C4-2B (cell line): ENCODE measurements around the gene AMER1.

Experiments used
- H3K27ac ChIP-seq: fragments of 450-650 bp; 2 replicates; pipeline ENCODE4 v1.5.1; 2017
- ZFX ChIP-seq: fragments of 450-650 bp; IDR thresholded peaks from 2 replicates; pipeline ENCODE4 v1.6.1; 2017
- TF ChIP-seq, protein P1 (sequence below): fragments of 450-650 bp; conservative IDR thresholded peaks from 2 replicates; pipeline ENCODE4 v1.5.1; 2017; ENCODE audit warnings: mild to moderate bottlenecking

The AMER1 gene

DNA sequence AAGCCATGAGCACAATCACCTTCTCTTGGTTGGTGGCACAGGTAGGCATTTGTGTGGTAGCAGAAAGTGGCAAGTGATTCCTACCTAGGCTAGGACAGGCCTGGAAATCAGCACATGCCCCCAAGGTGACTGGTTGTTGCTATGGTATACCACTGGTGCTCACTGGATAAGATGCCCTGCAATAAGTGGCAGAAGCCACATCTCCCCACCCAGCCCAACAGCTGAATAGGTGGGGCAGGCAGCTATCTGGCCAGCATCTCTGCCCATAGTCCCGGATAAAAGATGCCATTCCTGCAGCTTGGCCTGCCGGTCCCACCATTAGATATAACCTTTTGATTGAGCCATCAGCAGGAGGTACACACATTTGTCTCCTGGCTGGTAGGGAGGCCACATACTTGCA is 21.1 kb downstream of the AMER1 start:
- H3K27ac ChIP-seq, result no peak overlapping the region
- TF ChIP-seq ZFX, result no peak
- TF ChIP-seq, protein P1, sequence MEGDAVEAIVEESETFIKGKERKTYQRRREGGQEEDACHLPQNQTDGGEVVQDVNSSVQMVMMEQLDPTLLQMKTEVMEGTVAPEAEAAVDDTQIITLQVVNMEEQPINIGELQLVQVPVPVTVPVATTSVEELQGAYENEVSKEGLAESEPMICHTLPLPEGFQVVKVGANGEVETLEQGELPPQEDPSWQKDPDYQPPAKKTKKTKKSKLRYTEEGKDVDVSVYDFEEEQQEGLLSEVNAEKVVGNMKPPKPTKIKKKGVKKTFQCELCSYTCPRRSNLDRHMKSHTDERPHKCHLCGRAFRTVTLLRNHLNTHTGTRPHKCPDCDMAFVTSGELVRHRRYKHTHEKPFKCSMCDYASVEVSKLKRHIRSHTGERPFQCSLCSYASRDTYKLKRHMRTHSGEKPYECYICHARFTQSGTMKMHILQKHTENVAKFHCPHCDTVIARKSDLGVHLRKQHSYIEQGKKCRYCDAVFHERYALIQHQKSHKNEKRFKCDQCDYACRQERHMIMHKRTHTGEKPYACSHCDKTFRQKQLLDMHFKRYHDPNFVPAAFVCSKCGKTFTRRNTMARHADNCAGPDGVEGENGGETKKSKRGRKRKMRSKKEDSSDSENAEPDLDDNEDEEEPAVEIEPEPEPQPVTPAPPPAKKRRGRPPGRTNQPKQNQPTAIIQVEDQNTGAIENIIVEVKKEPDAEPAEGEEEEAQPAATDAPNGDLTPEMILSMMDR, result no peak

DNA sequence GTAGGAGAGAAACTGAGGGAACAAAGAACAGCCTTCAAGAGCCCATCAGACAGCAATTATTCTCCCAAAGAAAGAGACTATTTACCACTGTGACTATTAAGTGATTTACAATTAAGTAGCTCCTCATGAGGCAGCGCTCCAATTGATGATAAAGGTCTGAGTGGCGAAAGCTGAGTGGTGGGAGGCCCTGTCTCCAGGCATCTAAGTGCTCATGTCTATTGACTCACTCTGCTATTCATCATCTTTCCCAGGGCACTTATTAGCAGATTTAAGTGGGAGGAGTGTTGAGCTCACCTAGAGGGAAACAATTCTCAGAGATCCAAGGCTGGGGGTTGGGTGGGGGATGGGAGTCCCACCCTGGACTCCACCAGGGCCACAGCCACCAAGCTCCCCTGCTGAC is 23.3 kb downstream of the AMER1 start:
- TF ChIP-seq ZFX, result no peak
- TF ChIP-seq, protein P1, result no peak
- no peak overlapping the region for H3K27ac ChIP-seq

DNA sequence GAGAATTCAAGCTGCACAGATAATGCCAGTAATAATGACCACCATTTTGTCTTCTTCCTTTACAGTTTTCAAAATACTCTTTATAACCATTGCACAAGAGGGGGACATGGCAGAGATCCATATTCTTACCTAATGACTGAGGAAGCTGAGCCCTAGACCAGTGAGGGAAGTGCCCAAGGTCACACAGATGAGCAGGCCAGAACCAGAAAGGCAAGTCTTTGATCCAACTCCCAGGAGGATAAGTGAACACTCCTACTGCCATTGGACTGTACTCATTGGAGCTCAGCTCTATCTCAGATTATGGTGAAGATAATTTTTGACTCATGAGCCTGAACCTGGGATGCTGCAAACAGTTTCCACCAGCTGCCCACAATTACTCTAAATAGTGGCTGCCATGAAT is 28.6 kb downstream of the AMER1 start:
- no peak overlapping the region for H3K27ac ChIP-seq
- TF ChIP-seq, protein P1, result no peak
- TF ChIP-seq ZFX, result no peak

DNA sequence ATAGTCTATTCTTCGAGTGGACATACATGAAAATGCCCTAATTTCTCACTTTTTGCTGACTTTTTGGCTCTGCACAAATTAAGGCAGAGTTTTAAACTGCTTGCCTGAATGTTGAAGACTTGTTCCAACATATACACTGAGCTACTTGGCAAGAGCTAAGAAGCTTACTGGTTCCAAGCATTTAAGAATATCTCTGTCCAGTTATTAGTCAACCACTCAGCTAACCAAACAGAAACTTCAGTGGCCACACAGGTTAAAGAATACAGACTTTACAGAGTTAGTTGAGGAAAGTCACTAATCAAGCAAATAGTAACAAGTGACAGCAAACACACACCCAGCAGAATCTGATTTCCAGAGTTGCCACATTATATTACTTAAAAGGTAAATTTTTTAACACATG is 35.5 kb downstream of the AMER1 start:
- TF ChIP-seq ZFX, result no peak
- TF ChIP-seq, protein P1, result no peak
- H3K27ac ChIP-seq, result no peak overlapping the region

DNA sequence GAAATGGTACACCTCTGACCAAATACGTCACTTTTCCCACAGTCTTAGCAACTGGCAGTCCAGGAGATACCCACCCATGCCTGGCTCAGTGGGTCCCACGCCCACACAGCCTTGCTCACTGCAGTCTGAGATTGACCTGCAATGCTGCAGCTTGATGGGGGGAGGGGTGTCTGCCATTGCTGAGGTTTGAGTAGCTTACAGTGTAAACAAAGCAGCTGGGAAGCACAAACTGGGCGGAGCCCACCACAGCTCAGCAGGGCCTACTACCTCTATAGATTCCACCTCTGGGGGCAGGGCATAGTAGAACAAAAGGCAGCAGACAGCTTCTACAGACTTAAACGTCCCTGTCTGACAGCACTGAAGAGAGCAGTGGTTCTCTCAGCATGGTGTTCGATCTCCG is 52.7 kb downstream of the AMER1 start:
- TF ChIP-seq ZFX, result no peak
- TF ChIP-seq, protein P1, result no peak
- H3K27ac ChIP-seq, result no peak overlapping the region

DNA sequence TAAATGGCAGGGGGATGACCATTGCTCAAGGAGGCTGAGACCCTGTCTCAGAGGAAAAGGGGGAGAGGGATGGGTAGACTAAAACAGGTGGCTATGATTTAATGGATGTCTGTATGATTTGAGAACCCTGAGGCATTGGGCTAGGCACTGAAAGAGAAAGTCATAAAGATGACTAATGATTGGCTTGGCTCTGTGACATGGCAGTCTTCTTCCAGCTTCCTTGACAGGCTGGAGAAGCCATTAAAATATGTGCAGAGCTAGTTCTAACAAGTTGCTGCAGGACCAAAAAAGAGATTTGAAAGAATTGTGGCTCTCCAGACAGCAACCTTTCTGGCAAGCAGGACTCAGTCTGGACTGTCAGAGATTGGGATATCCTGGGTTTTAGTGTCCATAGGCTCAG is 53.6 kb downstream of the AMER1 start:
- TF ChIP-seq, protein P1, result no peak
- TF ChIP-seq ZFX, result no peak
- H3K27ac ChIP-seq, result no peak overlapping the region

DNA sequence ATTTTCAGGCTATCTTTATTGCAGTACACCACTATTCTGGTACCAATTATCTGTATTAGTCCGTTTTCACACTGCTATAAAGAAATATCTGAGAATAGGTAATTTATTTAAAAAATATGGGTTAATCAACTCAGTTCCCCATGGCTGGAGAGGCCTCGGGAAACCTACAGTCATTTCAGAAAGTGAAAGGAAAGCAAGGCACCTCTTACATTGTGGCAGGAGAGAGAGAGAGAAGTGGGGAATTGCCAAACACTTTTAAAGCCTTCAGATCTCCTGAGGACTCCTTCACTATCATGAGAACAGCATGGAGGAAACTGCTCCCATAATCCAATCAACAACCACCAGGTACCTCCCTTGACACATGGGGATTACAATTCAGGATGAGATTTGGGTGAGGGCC is 54.7 kb downstream of the AMER1 start:
- TF ChIP-seq ZFX, result no peak
- TF ChIP-seq, protein P1, result no peak
- no peak overlapping the region for H3K27ac ChIP-seq
